SK-N-MC (cell line): ENCODE measurements around the gene ABL1.

Experiments used
- EZH2 ChIP-seq: fragments of 200-600 bp; sonication (generic); IDR thresholded peaks from one replicate; pipeline ENCODE4 v1.6.1; 2017; ENCODE audit warnings: antibody characterized with exemption
- FOXP2 ChIP-seq: optimal IDR thresholded peaks from 2 replicates; pipeline ENCODE3; 2011; ENCODE audit warnings: mild to moderate bottlenecking, moderate library complexity; ENCODE audit not compliant: insufficient read depth; ENCODE audit errors: extremely low read length, control extremely low read depth

GRCh38 chr9:130895038-130895437 lies 60.0 kb downstream of the ABL1 start:
- TF ChIP-seq EZH2, result no peak
- no peak for TF ChIP-seq FOXP2
